AG10803 (cell line): ENCODE data around the gene IMPG1.

Experiments
- DNase-seq: peaks from one replicate; pipeline ENCODE4 v3.0.0; 2010; ENCODE audit warnings: low read depth
- H3K4me3 ChIP-seq: 2 replicates; pipeline ENCODE4 v1.5.1; 2011; ENCODE audit warnings: mild to moderate bottlenecking, low read length, control low read depth
- CTCF ChIP-seq: conservative IDR thresholded peaks from 2 replicates; pipeline ENCODE4 v1.5.1; 2011; ENCODE audit warnings: mild to moderate bottlenecking, low read length, control low read depth, inconsistent platforms

IMPG1 gene

GRCh38 chr6:75896526-75896925 is 175.9 kb downstream of the IMPG1 start:
- peak; percentile 9 for DNase-seq
- no peak for TF ChIP-seq CTCF
- H3K4me3 ChIP-seq, result no peak overlapping the region

- H3K4me3 ChIP-seq, result no peak overlapping the region
- peak; percentile 7 for DNase-seq
- TF ChIP-seq CTCF, result no peak
These were observed 178.7 kb downstream of the IMPG1 start for GRCh38 chr6:75893776-75894152.

- no peak overlapping the region for H3K4me3 ChIP-seq
- peak; percentile 74 for TF ChIP-seq CTCF
- DNase-seq, result peak; percentile 80
These were observed 179.2 kb downstream of the IMPG1 start for GRCh38 chr6:75893058-75893775.

GRCh38 chr6:75892384-75892783 is 180.1 kb downstream of the IMPG1 start:
- DNase-seq, result no peak
- no peak overlapping the region for H3K4me3 ChIP-seq
- no peak for TF ChIP-seq CTCF

- no peak for TF ChIP-seq CTCF
- no peak for DNase-seq
- no peak overlapping the region for H3K4me3 ChIP-seq
These were observed 187.6 kb downstream of the IMPG1 start for GRCh38 chr6:75884822-75885221.

- H3K4me3 ChIP-seq, result no peak overlapping the region
- no peak for TF ChIP-seq CTCF
- peak; percentile 40 for DNase-seq
These were observed 189.7 kb downstream of the IMPG1 start for GRCh38 chr6:75882734-75883133.

- no peak overlapping the region for H3K4me3 ChIP-seq
- no peak for DNase-seq
- no peak for TF ChIP-seq CTCF
These were observed 192.2 kb downstream of the IMPG1 start for GRCh38 chr6:75880305-75880704.
